Adipocyte (in vitro differentiated cells): Measurements from ENCODE around the gene DTD2.

Experiments
- DNase-seq: peaks from one replicate; pipeline ENCODE4 v3.0.0-alpha.2; 2015; ENCODE audit warnings: low read depth
- H3K27me3 ChIP-seq: replicated peaks from 2 replicates; pipeline ENCODE4 v1.7.0; 2013; ENCODE audit warnings: mild to moderate bottlenecking, low read length, moderate library complexity; ENCODE audit not compliant: control insufficient read depth, insufficient read depth
- H3K36me3 ChIP-seq: 2 replicates; pipeline ENCODE4 v1.7.0; 2013; ENCODE audit warnings: low read length, mild to moderate bottlenecking, moderate library complexity; ENCODE audit not compliant: control insufficient read depth, insufficient read depth, severe bottlenecking
- H3K4me1 ChIP-seq: 2 replicates; pipeline ENCODE4 v1.7.0; 2013; ENCODE audit warnings: mild to moderate bottlenecking, low read length, moderate library complexity; ENCODE audit not compliant: control insufficient read depth, insufficient read depth
- H3K4me3 ChIP-seq: 2 replicates; pipeline ENCODE4 v1.7.0; 2013; ENCODE audit warnings: mild to moderate bottlenecking, low read length, moderate library complexity
- H3K9ac ChIP-seq: 2 replicates; pipeline ENCODE4 v1.7.0; 2013; ENCODE audit warnings: mild to moderate bottlenecking, low read length, moderate library complexity
- H3K9me3 ChIP-seq: 2 replicates; pipeline ENCODE4 v1.7.0; 2013; ENCODE audit warnings: mild to moderate bottlenecking, low read length, moderate library complexity; ENCODE audit not compliant: control insufficient read depth

The DTD2 gene

GRCh38 chr14:31420319-31421111 is 36.8 kb downstream of the DTD2 start, which contains the start of gene HEATR5A:
Gene HEATR5A, minus strand, starts transcription at chr14:31420550. Its CDS starts 17,575 bp downstream, at chr14:31402975.
- H3K9me3 ChIP-seq: no peaks in the 10 kb centered on the region
- H3K27me3 ChIP-seq: no peaks in the 10 kb centered on the region
- peak; percentile 98 for DNase-seq
- peaks cover 18% of the 10 kb centered on the region for H3K4me1 ChIP-seq
- peak within 1 kb of the TSS; percentile 100 for H3K9ac ChIP-seq
- H3K4me3 ChIP-seq: peak within 1 kb of the TSS; percentile 100
- no peaks in the 10 kb centered on the region for H3K36me3 ChIP-seq

GRCh38 chr14:31419967-31420318 is 37.4 kb downstream of the DTD2 start:
- Histone ChIP-seq H3K27me3 (no peaks in the 10 kb centered on the region), H3K4me1 (peaks cover 18% of the 10 kb centered on the region), H3K4me3 (peak overlapping the region; percentile 100), H3K36me3 (no peaks in the 10 kb centered on the region), H3K9me3 (no peaks in the 10 kb centered on the region), H3K9ac (peak overlapping the region; percentile 100)
- peak; percentile 81 for DNase-seq

- H3K4me3 ChIP-seq: peak overlapping the region; percentile 100
- H3K36me3 ChIP-seq: no peaks in the 10 kb centered on the region
- peak; percentile 38 for DNase-seq
- H3K27me3 ChIP-seq: no peaks in the 10 kb centered on the region
- H3K4me1 ChIP-seq: peaks cover 22% of the 10 kb centered on the region
- no peaks in the 10 kb centered on the region for H3K9me3 ChIP-seq
- peak overlapping the region; percentile 100 for H3K9ac ChIP-seq
Observed at GRCh38 chr14:31419179-31419966, 37.9 kb downstream of the DTD2 start.

- H3K9me3 ChIP-seq: no peaks in the 10 kb centered on the region
- no peak for DNase-seq
- H3K4me1 ChIP-seq: peaks cover 28% of the 10 kb centered on the region
- no peaks in the 10 kb centered on the region for H3K36me3 ChIP-seq
- H3K9ac ChIP-seq: peak overlapping the region; percentile 100
- H3K27me3 ChIP-seq: no peaks in the 10 kb centered on the region
- H3K4me3 ChIP-seq: peak overlapping the region; percentile 100
Observed at GRCh38 chr14:31418440-31418839, 38.9 kb downstream of the DTD2 start.

GRCh38 chr14:31414190-31414833 is 43.0 kb downstream of the DTD2 start:
- Histone ChIP-seq H3K9ac (no peak overlapping the region), H3K27me3 (no peaks in the 10 kb centered on the region), H3K9me3 (no peaks in the 10 kb centered on the region), H3K4me3 (no peak overlapping the region), H3K36me3 (no peaks in the 10 kb centered on the region), H3K4me1 (peaks cover 40% of the 10 kb centered on the region)
- DNase-seq: no peak

- Histone ChIP-seq H3K4me3 (peak overlapping the region; percentile 29), H3K27me3 (no peaks in the 10 kb centered on the region), H3K9ac (no peak overlapping the region), H3K9me3 (no peaks in the 10 kb centered on the region), H3K36me3 (no peaks in the 10 kb centered on the region), H3K4me1 (peaks cover 26% of the 10 kb centered on the region)
- DNase-seq: peak; percentile 68
Observed at GRCh38 chr14:31411218-31411727, 46.0 kb downstream of the DTD2 start.

GRCh38 chr14:31410048-31410650 is 47.2 kb downstream of the DTD2 start:
- H3K36me3 ChIP-seq: no peaks in the 10 kb centered on the region

GRCh38 chr14:31408421-31408820 is 48.9 kb downstream of the DTD2 start:
- H3K4me1 ChIP-seq: peaks cover 16% of the 10 kb centered on the region
- H3K9me3 ChIP-seq: no peaks in the 10 kb centered on the region
- H3K9ac ChIP-seq: no peak overlapping the region
- H3K36me3 ChIP-seq: no peaks in the 10 kb centered on the region
- no peak overlapping the region for H3K4me3 ChIP-seq
- no peaks in the 10 kb centered on the region for H3K27me3 ChIP-seq
- DNase-seq: no peak

More at GRCh38 chr14:31410048-31410650, 47.2 kb downstream of the DTD2 start:
- Histone ChIP-seq H3K4me1 (peaks cover 26% of the 10 kb centered on the region), H3K27me3 (no peaks in the 10 kb centered on the region), H3K9ac (no peak overlapping the region), H3K4me3 (no peak overlapping the region), H3K9me3 (no peaks in the 10 kb centered on the region)
- no peak for DNase-seq

GRCh38 chr14:31405599-31406232 is 51.6 kb downstream of the DTD2 start:
- no peak overlapping the region for H3K4me3 ChIP-seq
- H3K9me3 ChIP-seq: no peaks in the 10 kb centered on the region
- peaks cover 11% of the 10 kb centered on the region for H3K4me1 ChIP-seq
- H3K36me3 ChIP-seq: peaks cover 16% of the 10 kb centered on the region
- DNase-seq: no peak
- H3K27me3 ChIP-seq: no peaks in the 10 kb centered on the region
- no peak overlapping the region for H3K9ac ChIP-seq

GRCh38 chr14:31405106-31405505 is 52.2 kb downstream of the DTD2 start:
- Histone ChIP-seq H3K4me1 (peaks cover 5% of the 10 kb centered on the region), H3K9ac (no peak overlapping the region), H3K36me3 (peaks cover 19% of the 10 kb centered on the region), H3K9me3 (no peaks in the 10 kb centered on the region), H3K4me3 (no peak overlapping the region), H3K27me3 (no peaks in the 10 kb centered on the region)
- no peak for DNase-seq
